Keratinocyte (primary cell): ENCODE results near the gene LBP. TPM values are rescaled to one million over a fixed set of nuclear protein-coding genes. Genes with fewer than 3 reads are reported as not detected.

ENCODE experiments used
- DNase-seq: peaks from one replicate; pipeline ENCODE4 v3.0.0-alpha.2; 2011; ENCODE audit warnings: low read depth, missing footprints, low spot score
- FAIRE-seq: peaks from 2 replicates; lab custom pipeline; 2011; peaks lifted over from hg19 to GRCh38; lab: Jason Lieb, UNC
- H2AFZ ChIP-seq: 2 replicates; pipeline ENCODE4 v1.6.0; 2012; ENCODE audit warnings: low read length, control low read depth, inconsistent platforms; ENCODE audit not compliant: control insufficient read depth
- H3K27ac ChIP-seq: 2 replicates; pipeline ENCODE4 v1.5.1; 2011; ENCODE audit warnings: low read length; ENCODE audit not compliant: control insufficient read depth, insufficient read depth
- H3K27me3 ChIP-seq: 3 replicates; pipeline ENCODE4 v1.6.0; 2011; ENCODE audit warnings: low read length; ENCODE audit not compliant: control insufficient read depth, insufficient read depth; ENCODE audit errors: extremely low read depth
- H3K36me3 ChIP-seq, 2 experiments: 2 replicates in 1 of 2; 3 replicates in 1 of 2; pipeline ENCODE4 v1.5.1; 2011; ENCODE audit warnings: low read length in 2 of 2, mild to moderate bottlenecking in 1 of 2; ENCODE audit not compliant: control insufficient read depth in 2 of 2, insufficient read depth in 2 of 2; ENCODE audit errors: extremely low read depth in 1 of 2
- H3K4me1 ChIP-seq: 3 replicates; pipeline ENCODE4 v1.5.1; 2011; ENCODE audit warnings: low read length; ENCODE audit not compliant: control insufficient read depth, insufficient read depth; ENCODE audit errors: extremely low read depth
- H3K4me2 ChIP-seq: 3 replicates; pipeline ENCODE4 v1.6.0; 2011; ENCODE audit warnings: low read depth, low read length; ENCODE audit not compliant: control insufficient read depth, insufficient read depth; ENCODE audit errors: extremely low read depth
- H3K4me3 ChIP-seq, 3 experiments: fragments of 200-600 bp in 1 of 3; sonication (generic) in 1 of 3; 2 replicates in 2 of 3; 3 replicates in 1 of 3; pipeline ENCODE4 v1.5.1; 2011 to 2016; ENCODE audit warnings: low read length in 3 of 3, mild to moderate bottlenecking in 3 of 3, control low read depth in 2 of 3, inconsistent platforms in 1 of 3, low read depth in 1 of 3, mixed read lengths in 1 of 3, mixed run types in 1 of 3, moderate library complexity in 1 of 3; ENCODE audit not compliant: control insufficient read depth in 2 of 3, insufficient read depth in 2 of 3; ENCODE audit errors: extremely low read depth in 1 of 3
- H3K79me2 ChIP-seq: 2 replicates; pipeline ENCODE4 v1.6.0; 2012; ENCODE audit warnings: low read length; ENCODE audit not compliant: control insufficient read depth, insufficient read depth
- H3K9ac ChIP-seq: 3 replicates; pipeline ENCODE4 v1.6.0; 2011; ENCODE audit warnings: low read length; ENCODE audit not compliant: control insufficient read depth, insufficient read depth; ENCODE audit errors: extremely low read depth
- H3K9me1 ChIP-seq: 3 replicates; pipeline ENCODE4 v1.6.0; 2011; ENCODE audit warnings: low read length; ENCODE audit not compliant: control insufficient read depth, insufficient read depth; ENCODE audit errors: extremely low read depth
- H3K9me3 ChIP-seq: 2 replicates; pipeline ENCODE4 v1.5.1; 2012; ENCODE audit warnings: low read depth, low read length; ENCODE audit not compliant: control insufficient read depth
- H4K20me1 ChIP-seq: 3 replicates; pipeline ENCODE4 v1.6.0; 2011; ENCODE audit warnings: low read length; ENCODE audit not compliant: control insufficient read depth, insufficient read depth; ENCODE audit errors: extremely low read depth
- CTCF ChIP-seq, 3 experiments: IDR thresholded peaks in 1 of 3; conservative IDR thresholded peaks in 1 of 3; optimal IDR thresholded peaks in 1 of 3; 2 replicates in 2 of 3; 3 replicates in 1 of 3; pipeline versions ENCODE3 to v1.5.1; 2011; ENCODE audit warnings: low read length in 3 of 3, mild to moderate bottlenecking in 3 of 3, moderate library complexity in 2 of 3, control low read depth in 1 of 3, inconsistent platforms in 1 of 3; ENCODE audit not compliant: insufficient read depth in 2 of 3; ENCODE audit errors: extremely low read depth in 1 of 3
- EZH2 ChIP-seq: IDR thresholded peaks from one replicate; pipeline ENCODE4 v1.6.1; 2012; ENCODE audit warnings: inconsistent platforms, mild to moderate bottlenecking, low read length, moderate library complexity
- dilution Hi-C: fragments of 300-500 bp; cut with MboI; formaldehyde crosslinking; loops from one replicate; pipeline ENCODE4 v1.7.0; 2020; ENCODE audit warnings: low sequenced_read_pairs; ENCODE audit not compliant: extremely low pct_ligation_motif_present
- polyA plus RNA-seq, 5 experiments: library from polyadenylated mRNA; depleted of rRNA in 3 of 5; stranded (reverse) in 3 of 5; stranded (forward) in 1 of 5; unstranded in 1 of 5; fragments of >200 nt; gene quantifications; 1 replicate in 1 of 5; 2 replicates in 3 of 5; 3 replicates in 1 of 5; pipeline versions ENCODE4 v1.2.1 to v1.2.3, GENCODE V29; 2011 to 2012; ENCODE audit warnings: missing spikeins in 2 of 5, low read depth in 1 of 5, low replicate concordance in 1 of 5

LBP gene
- polyA plus RNA-seq, 1 donor (not counting 4 experiments of a cell fraction or from before 2014, with no cell fraction given): not detected

GRCh38 chr20:38344107-38344701 is 2.1 kb upstream of the LBP start:
- Histone ChIP-seq H3K9me1 (no peaks in the 10 kb centered on the region), H3K4me1 (no peaks in the 10 kb centered on the region), H3K4me3 (no peak overlapping the region), H3K27ac (no peak overlapping the region), H3K4me2 (no peak overlapping the region), H3K9me3 (no peaks in the 10 kb centered on the region), H2AFZ (no peak overlapping the region), H3K79me2 (no peaks in the 10 kb centered on the region), H4K20me1 (no peaks in the 10 kb centered on the region), H3K36me3 (no peaks in the 10 kb centered on the region), H3K9ac (no peak overlapping the region), H3K27me3 (peaks cover 10% of the 10 kb centered on the region)
- DNase-seq: no peak
- no peak for FAIRE-seq
- no peak for TF ChIP-seq EZH2
- no peak for TF ChIP-seq CTCF (optimal IDR thresholded peaks at IDR 0.05 in 1 of 3, IDR thresholded peaks at IDR 0.05 in 1 of 3, conservative IDR thresholded peaks at IDR 0.05 in 1 of 3; ENCODE audit: extremely low read depth in 1 of 3, insufficient read depth in 2 of 3, low read length in 3 of 3)
- dilution Hi-C loops: no loop called here

GRCh38 chr20:38345643-38346042 is 639 bp upstream of the LBP start:
- no peaks in the 10 kb centered on the region for H3K9me3 ChIP-seq
- H3K4me2 ChIP-seq: no peak overlapping the region
- TF ChIP-seq CTCF (optimal IDR thresholded peaks at IDR 0.05 in 1 of 3, IDR thresholded peaks at IDR 0.05 in 1 of 3, conservative IDR thresholded peaks at IDR 0.05 in 1 of 3; ENCODE audit: extremely low read depth in 1 of 3, insufficient read depth in 2 of 3, low read length in 3 of 3) (no peak), EZH2 (no peak)
- no peaks in the 10 kb centered on the region for H4K20me1 ChIP-seq
- FAIRE-seq (no peak), DNase-seq (no peak)
- no peak overlapping the region for H2AFZ ChIP-seq
- H3K4me3 ChIP-seq: no peak overlapping the region
- no peaks in the 10 kb centered on the region for H3K9me1 ChIP-seq
- H3K79me2 ChIP-seq: no peaks in the 10 kb centered on the region
- H3K4me1 ChIP-seq: no peaks in the 10 kb centered on the region
- H3K36me3 ChIP-seq: no peaks in the 10 kb centered on the region
- peaks cover 10% of the 10 kb centered on the region for H3K27me3 ChIP-seq
- H3K27ac ChIP-seq: no peak overlapping the region
- dilution Hi-C loops: no loop called here
- H3K9ac ChIP-seq: no peak overlapping the region
